GM12873 (cell line): ENCODE measurements around the gene XPNPEP2.

Experiments used
- CTCF ChIP-seq: IDR thresholded peaks from 2 replicates; pipeline ENCODE4 v1.5.1; 2012; ENCODE audit warnings: low read depth, mild to moderate bottlenecking, moderate library complexity, low read length, control low read depth; ENCODE audit not compliant: insufficient read depth; ENCODE audit errors: missing control alignments

The XPNPEP2 gene

DNA sequence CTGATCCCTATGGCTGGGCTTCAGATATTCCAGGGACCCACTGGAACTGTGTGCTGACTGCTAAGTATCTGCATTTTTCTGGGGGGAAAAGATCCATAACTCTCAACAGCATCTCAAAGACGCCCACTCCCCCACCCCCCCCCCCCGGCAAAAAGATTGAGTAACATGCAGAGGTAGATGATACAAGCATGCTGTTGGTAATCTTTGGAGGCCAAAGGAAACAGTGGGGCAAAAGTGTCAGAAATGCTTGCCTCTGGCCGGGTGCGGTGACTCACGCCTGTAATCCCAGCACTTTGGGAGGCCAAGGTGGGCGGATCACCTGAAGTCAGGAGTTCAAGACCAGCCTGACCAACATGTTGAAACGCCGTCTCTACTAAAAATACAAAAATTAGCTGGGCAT, 12.2 kb downstream of the XPNPEP2 start:
- no peak for TF ChIP-seq CTCF

- peak; percentile 87 for TF ChIP-seq CTCF
Measured at GRCh38 chrX:129754056-129755024, 15.6 kb downstream of the XPNPEP2 start.

GRCh38 chrX:129755779-129756650, 17.2 kb downstream of the XPNPEP2 start:
- TF ChIP-seq CTCF: peak; percentile 50

DNA sequence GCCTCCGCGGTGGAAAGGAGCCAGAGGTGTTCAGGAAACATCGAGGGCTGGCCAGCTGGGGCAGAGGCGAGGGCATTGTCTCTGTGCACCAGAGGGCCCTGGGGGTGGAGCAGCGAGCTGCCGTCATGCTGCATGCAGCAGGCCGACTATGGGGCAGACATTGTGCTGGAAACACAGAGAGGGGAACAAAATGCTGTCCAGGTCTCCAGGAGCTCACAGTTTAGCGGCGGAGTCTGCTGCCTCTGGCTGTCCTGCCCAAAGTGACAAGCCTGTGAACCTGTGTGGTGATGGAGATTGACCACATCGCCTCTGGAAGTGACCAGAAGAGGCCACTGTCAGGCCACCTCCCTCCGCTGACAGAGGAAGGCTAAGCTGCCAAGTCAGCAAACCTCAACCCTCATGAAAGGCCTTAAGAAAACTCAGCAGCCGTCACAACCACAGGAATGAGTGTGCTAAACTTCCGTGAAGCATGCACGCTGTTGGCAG, 20.8 kb downstream of the XPNPEP2 start:
- TF ChIP-seq CTCF: no peak

DNA sequence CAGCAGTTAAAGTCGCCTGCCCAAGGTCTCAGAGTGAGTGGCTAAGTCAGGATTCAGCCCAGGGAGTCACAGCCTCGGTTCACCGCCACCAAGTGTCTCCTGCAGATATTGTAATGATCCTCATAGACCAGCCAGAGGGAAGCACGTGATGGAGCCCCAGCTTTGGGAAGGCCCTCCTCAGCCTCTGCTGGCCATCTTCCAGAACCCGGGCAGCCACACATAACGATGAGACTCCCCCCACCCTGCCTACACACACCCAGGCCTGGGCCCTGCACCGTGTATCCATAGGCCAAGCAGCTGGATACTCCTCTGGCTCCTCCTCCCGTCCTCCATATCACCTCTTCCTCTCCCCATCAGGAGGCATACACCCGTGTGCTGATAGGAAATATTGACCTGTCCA, 21.4 kb downstream of the XPNPEP2 start:
- no peak for TF ChIP-seq CTCF

- TF ChIP-seq CTCF: no peak
Measured at GRCh38 chrX:129760981-129761380, 22.2 kb downstream of the XPNPEP2 start.

DNA sequence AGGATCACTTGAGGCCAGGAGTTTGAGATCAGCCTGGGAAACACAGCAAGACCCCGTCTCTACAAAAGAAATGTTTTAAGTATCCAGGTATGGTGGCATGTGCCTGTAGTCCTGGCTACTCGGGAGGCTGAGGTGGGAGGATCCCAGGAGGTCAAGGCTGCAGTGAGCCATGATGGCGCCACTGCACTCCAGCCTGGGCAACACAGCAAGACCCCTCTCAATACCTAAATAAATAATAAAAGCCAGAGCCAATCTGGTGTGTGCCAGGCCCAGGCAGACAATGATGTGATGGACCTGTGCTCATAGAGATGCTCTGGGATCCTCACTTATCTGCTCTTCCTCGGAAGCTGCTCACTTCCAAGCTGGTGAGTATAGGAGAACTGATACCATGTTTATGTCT, 22.8 kb downstream of the XPNPEP2 start:
- no peak for TF ChIP-seq CTCF
